GM18861 (cell line): Measurements from ENCODE around the gene ACLY.

Experiments
- ATAC-seq: cut with Tn5 transposase; IDR thresholded peaks from one replicate; pipeline ENCODE4 v1.9.1; 2021; ENCODE audit not compliant: unreplicated experiment

ACLY gene

DNA sequence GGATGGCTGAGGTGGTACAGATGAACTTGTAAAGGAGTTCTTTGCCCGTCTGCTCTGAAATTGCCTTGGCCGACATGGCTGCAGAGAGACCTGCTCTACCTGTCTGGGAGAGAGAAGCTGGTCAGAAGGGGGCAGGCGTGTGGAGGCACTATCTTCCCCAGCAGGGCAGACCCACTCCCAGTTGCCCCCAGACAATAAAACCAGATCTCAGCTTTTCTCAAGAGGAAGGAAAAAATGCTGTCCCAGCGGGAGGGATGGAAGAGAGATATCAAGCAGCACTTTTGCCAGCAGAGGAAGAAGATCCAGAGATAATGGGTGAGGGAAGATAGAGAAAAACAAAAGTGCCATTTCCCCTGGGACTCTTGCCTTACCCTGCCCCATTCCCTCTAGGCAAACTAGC, 5.0 kb downstream of the ACLY start:
- ATAC-seq, result no peak

DNA sequence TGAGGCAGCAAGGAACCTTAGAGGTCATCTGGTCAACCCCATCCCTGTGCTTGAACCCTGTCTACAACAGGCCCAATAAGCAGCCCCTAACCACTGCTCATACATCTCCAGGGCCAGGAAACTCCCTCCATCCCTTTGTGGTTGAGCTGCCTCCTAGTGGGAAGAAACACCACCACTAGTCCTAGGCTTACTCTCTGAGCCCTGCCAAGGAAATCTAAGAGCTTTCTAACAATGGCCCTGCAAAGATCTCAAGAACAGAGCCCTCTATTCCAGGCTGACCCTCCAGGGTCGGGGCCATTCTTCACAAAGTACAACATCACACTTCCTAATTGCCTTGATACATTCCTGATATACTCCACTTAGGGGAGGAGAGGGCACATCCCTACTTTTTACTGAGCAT, 5.8 kb downstream of the ACLY start:
- ATAC-seq, result no peak

DNA sequence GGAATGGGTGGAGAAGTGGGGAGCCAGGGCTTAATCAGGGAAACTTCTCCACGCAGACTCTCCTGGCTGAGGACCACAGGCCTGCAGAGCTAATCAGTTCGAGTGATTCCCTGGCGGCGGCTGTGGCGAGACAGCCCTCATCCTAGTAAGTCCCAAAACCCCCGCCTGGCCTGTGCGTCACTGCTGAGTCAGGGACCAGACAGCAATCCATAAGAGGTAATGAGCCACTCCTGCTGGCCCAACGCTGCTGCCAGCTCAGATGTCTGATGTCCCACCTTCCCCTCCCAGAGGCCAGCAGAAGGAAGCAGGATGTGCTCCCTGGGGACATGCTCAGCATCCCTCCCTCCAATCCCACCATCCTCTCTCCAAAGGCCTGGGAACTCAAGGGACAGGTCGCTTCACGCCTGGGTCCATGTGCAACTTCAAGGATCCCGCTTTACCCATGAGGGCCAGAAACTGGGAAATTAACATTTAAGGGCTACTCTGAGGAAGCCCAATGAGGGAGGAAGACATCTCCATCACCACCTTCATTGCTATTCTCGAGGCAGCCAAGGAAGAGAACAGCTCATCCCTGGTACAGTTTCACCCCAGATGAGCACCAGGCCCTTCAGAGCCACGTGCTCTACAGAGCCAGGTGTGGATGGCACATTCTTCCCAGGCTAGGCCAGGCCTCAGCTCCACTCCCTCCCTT, 7.9 kb downstream of the ACLY start:
- no peak for ATAC-seq

DNA sequence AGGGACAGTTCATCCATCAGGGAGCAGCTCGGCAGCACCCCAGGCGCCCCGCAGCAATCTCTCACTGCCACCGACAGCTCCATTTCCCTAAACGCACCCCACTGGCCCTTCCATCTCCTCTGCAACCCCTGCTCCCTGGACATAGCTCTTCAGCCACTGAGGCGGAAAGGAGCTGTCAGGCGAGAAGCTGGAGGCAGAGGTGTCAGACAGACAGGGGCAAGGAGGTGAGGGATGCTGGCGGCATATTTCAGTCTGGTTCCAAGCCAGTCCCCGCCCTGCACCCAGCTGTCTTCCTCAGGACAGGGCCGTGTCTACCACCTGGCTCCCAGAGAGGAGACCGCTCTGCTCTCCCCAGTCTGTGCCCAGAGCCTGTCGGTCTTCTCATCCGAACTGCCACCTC, 9.7 kb downstream of the ACLY start:
- ATAC-seq, result no peak

DNA sequence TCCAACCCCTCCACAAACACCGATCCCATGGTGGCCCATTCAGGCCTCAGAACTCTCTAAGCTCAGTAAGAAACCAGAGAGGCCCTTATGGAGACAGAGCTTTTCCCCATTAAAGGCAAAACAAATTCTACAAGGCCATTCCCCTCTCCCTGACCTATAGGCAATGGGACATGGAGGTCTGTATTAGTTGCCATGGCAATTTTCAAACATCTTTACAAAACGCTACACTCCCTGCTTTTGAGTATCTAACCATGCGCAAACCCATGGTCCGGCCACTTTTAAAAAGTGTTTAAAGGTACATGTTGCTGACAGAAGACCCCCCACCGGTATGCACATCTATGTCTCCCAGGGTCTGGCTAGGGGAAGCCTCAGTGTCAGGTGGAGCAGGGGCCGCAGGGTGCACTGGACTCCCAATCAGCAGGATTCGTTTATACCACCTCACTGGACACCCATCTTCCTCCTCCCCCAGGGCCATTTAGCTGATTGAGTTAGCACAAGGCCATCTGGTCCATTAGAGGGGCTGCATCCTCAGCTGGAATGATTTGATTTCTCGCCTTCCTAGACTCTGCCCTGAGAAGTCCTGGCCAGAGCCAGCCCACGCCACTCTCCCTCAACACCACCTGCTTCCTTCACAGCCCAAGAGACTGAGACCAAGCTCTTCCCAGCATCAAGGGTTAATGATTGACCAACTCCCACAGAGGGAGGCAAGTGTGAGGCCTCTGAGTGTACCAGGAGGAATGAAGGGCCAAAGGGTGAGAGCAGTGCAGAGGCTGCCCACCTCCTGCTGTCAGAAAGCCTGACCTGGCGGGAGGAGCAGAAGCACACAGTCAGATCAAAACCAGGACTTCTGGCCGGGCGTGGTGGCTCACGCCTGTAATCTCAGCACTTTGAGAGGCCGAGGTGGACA, 10.9 kb downstream of the ACLY start:
- no peak for ATAC-seq

DNA sequence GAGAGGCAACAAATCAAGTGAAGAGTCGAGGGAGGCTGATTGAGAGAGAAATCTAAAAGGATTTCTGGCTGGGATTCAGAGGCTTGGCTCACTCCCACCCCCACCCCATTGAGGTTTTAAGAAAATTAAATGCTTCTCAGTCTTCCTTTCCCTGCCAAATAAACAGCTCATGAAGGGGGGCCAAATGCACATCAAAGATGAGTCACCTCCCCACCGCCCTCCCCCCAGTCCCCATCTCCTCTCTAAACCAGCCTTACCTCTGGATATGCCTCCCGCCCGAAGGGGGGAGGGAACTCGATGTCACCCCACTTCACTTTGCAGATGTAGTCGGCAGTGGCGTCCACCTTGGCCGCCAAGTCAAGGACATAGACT, 11.6 kb downstream of the ACLY start:
- ATAC-seq, result no peak

DNA sequence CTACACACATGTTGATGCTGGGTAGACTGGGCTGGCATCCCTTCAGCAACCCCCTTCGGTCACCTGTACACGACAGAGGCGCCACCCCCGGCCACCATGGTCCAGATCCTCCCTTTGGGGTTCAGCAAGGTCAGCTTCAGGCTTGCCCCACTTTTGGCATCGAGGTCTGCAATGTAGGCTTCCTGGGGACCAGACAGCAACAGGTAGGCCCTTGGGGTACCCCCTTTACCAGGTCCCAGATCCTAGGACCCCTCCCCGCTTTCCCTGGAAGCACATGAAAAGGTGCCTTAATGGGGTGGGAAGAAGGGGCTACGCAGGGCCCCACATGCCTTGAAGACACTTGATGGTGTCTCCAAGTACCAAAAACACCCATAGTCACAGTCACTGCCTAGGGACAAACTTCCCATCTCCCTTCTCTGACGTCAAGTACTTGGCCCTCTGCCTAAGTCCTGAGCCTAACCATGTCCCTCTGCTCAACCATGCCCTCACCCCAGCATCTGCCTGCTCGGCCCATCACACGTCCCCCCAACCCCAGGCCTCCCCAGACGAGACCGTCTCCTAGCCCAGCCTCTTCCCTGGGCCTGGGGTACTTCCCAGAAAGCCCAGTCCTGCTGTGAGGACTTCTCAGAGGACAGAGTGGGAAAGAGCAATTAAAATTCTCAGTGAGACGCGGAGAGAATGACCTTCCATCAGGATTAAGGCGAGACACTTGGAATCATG, 12.1 kb downstream of the ACLY start:
- no peak for ATAC-seq

DNA sequence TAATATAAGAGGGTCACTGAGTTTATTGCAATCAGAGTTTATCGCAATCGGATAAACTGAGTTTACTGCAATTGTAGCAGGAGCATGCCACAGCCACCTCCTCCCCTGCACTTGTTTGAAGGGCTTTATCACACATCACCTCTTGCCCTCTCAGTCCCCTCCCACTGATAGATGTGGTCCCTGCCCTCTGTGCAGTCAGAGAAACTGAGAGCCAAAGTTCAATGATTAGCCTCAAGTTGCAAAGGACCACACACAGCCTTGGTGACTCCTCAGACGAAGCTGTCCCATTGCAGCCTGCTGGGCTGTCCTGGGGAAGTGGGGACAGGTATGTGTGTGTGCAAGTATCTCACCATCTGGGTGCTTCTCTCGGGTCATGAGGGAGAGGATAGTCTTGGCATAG, 13.6 kb downstream of the ACLY start:
- ATAC-seq, result no peak

DNA sequence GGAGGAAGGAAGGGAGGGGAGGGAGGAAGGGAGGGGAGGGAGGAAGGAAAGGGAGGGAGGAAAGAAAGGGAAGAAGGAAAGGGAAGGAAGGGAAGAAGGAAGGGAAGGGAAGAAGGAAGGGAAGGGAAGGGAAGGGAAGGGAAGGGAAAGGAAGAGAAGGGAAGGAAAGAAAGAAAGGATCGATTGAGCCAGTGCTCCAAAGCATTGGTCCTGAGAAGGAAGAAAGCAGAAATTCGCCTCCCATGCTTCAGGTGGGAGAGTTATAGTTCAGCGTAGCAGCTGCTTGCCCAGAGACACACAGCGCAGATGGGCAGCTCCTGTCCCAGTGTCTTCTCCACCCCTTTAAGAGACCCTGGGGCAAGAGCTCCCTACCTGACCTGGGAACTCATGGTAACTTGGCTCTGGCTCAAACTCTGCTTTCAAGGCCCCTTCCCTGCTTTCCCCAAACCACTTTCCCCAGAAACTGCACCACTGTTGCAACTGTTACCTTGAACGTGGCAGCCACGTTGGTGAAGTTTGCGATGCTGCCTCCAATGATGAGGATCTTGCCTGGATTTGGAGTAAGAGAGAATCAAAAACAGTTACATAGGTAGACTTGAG, 14.4 kb downstream of the ACLY start:
- no peak for ATAC-seq

DNA sequence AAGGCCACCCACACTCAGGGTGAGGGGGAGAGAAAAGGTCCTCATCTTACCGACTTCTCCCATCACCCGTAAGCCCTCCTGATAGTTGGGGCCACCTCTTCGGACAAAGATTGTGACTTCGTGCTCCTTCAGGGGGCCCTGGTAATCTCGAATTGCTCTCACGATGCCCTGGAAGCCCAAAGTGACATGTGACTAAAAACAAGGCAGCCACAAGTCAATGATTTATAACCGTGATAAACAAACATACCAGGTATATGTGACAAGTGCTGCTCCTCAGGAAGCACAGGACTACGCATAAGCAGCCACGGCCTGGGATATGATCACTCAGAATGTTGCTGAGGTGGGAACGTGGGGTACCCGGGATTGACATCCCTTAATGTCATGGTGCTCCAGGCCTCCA, 17.1 kb downstream of the ACLY start:
- ATAC-seq, result no peak

DNA sequence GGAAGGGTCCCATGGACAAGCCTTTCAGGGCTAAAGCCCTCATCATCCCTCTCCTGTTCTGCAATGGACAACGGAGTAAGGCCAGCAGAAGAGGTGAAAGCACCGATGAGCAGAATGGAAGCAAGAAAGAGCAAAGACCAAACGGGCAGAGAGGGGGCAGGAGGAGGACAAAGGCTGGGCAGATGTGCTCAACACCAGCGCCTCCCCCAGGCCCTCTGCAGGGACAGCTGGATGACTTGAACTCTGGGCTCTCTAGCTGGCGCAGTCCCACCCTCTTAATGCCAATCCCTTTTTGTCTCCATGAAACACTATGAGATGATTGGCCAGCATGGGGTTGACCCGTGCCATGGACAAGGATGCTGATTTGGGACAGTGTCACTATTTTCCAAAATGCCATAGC, 22.0 kb downstream of the ACLY start:
- no peak for ATAC-seq

DNA sequence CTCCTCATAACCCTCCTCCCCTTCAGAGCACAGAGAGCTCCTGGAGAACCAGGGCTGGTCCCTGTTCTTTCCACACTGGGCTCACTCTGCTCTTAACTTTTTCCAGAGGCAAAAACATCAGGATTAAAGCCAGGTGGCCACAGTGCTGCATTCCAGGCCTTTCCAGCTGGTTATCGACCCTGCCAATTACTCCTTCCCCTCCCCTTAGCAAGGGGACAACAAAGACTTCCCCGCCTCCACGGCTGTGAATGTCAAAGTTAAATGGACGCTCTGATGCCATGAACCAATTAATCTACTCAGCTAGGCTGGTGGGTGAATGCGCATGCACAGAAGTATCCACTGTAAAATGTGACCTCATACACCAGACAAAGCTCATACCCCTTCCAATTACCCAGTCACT, 23.1 kb downstream of the ACLY start:
- ATAC-seq, result no peak

DNA sequence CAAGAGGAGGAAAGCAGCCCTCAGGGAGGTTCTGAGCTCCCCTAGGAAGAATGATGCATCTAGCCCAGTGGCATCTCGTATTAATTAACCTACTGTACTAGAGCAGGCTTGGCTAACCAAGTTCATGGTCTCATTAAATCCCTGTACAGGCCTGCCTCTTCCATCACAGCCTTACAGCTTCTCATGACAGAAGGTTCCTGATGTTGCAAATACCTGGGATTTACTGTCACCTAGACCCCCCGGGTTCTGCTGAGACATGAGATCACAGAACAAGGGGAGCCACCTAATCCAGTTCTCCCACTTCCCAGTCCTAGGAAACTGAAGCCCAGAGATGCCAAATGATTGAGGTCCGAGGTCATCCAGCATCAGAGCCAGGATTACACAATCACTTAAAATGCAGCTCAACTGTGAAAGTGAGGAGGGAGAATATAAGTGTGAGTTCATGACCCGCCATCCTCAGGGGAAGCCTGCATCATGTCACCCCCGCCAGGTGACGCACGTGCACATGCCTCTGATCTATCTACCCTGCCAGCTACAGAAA, 23.9 kb downstream of the ACLY start:
- no peak for ATAC-seq

DNA sequence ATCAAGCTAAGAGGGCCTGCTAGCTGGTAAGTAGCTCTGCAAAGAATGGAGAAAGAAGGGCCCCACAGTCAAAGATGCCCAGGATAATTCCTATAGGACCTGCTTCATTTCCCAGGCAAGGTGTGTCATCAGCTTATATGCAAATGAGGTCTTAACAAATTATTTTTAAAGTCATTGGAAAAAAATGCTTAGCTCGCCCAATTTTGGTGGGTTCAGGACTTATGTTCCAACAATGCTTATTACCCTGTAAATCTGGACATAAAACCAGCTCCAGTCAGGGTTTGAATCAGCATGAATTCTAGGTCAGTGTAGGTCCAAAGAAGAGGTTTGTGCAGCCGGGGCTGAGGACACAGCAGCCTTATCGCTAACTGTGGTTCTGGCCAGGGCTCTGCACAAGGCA, 25.4 kb downstream of the ACLY start:
- no peak for ATAC-seq

DNA sequence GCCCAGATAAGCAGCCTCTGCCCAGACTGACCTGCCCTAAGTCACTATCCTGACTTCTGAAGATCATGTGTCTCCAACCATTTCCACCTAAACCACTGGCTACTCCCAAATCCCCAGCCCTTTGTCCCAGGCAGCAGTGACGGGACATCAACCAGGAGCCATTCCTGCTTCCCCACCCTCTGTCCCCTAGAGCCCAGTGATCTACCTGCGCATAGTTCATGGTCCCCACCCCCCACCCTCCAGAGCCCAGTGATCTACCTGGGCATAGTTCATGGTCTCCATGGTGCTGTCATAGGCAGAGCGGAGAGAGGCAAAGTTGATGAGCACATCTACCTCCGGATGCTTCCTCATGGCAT, 26.8 kb downstream of the ACLY start:
- no peak for ATAC-seq

DNA sequence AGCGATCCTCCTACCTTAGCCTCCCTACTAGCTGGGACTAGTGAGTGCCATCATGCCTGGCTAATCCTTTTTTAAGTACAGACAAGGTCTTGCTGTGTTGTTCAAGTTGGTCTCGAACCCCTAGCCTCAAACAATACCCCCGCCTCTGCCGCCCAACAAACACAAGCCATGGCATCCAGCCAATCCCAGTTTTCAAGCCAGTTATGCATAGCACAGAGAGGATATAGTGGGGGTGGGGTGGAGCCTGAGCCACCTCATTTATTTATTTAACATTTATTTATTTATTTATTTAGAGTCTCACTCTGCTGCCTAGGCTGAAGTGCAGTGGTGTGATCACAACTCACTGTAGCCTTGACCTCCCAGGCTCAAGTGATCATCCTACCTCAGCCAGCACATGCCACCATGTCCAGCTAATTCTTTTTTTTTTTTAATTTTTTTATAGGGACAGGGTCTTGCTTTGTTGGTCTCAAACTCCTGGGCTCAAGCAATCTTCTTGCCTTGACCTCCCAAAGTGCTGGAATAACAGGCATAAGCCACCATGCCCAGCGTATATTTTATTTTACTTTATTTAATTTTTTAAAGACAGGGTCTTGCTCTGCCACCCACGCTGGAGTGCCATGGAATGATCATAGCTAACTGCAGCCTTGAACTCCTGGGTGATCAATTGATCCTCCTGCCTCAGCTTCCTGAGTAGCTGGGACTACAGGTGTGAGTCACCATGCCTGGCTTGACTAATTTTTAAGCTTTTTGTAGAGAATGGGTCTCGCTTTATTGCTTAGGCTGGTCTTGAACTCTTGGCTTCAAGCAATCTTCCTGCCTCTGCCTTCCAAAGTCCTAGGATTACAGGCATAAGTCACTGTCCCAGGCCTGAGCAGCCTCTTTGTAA, 27.4 kb downstream of the ACLY start:
- ATAC-seq, result no peak

DNA sequence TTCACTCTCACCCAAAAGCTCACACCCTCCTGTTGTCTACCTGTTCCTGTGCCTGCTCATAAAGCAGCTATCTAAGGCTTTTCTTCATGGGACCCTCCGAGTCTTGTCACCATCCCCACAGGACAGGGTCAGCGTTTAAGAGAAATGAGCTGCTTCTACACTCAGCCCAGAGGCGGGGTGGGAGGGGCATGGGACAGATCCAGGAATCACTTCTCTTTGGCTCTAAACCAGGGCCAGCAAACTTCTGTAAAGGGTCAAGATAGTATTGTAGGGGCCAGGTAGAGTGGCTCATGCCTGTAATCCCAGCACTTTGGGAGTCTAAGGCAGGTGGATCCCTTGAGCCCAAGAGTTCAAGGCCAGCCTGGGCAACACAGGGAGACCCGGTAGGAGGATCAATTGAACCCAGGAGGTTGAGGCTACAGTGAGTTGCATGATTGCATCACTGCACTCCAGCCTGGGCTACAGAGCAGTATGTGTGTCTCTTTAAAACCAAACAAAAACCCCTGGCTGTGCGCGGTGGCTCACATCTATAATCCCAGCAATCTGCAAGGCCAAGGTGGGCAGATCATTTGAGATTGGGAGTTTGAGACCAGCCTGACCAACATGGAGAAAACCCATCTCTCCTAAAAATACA, 30.3 kb downstream of the ACLY start:
- ATAC-seq, result no peak

DNA sequence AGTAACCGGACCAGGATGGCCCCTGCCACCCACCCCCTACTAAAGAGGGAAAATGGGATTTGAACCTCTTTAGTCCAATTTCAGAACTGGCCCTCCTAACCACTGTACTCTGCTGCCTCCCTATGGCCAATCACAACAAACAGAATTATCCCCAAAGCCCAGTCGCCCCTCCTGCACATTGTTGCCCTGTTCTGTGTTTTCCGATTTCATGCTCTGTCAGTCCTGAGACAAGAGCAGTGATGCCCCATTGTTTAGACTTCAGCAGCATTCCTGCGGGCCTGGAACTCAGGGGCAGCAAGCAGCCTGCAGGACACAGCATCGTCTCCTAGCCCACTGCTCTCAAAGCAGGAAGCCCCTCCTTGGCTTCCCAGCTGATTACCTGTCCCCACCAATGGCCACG, 33.0 kb downstream of the ACLY start:
- ATAC-seq, result no peak

DNA sequence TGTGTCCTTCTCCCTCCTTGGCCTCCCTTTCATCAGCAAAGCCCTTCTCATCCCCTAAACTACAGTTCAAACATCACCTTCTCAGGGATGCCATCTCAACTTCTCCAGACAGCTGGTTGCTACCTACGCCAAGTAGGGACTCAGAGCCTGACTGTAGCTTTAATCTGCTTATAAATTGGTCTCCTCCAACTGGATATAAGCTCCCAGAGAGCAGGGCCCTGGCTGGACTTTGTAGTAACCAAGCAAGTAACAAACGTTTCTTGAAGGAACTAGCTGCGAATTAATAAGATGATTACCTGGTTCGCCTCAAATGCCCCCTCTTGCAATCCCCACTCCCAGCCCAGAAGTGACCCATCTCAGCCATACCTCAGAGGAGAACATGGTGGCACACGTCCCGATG, 36.0 kb downstream of the ACLY start:
- no peak for ATAC-seq

DNA sequence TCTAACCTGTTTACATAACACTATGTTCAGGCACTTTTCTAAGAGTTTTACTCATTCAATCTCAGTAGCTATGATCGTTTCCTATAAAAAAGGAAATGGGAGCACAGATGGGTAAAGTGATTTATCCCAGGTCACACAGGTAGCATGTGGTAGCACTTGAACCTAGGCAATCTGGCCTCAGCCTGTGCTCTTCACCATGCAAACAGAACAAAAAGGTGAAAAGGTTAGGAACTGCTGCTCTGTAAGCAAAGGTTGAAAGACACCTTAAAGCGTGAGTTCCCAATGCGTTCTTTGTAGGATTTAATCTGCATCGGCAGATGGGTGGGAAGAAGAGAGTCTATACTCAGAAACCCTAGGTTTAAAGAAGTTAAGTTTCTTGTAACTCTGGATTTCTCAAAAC, 38.6 kb downstream of the ACLY start:
- no peak for ATAC-seq
